Measurements from ENCODE around the gene MCOLN1.
"Not testable (repeated sequence)": the region's sequence is repeated elsewhere in the genome, so short reads cannot be mapped to it uniquely, and the experiment has no call there.

Gene MCOLN1

GRCh38 chr19:7544626-7545025, 22.2 kb downstream of the MCOLN1 start:
- DNase-seq, result no peak

- DNase-seq, result no peak
These were observed 22.9 kb downstream of the MCOLN1 start for GRCh38 chr19:7545300-7545699.

- no peak for DNase-seq
These were observed 23.5 kb downstream of the MCOLN1 start for GRCh38 chr19:7545904-7546303.

GRCh38 chr19:7547159-7547558, 24.7 kb downstream of the MCOLN1 start:
- DNase-seq, result no peak

GRCh38 chr19:7549429-7550148, 27.2 kb downstream of the MCOLN1 start:
- no peak for DNase-seq

- no peak for DNase-seq
These were observed 27.8 kb downstream of the MCOLN1 start for GRCh38 chr19:7550169-7550770.

- DNase-seq, result peak; percentile 17 to 22
These were observed 28.8 kb downstream of the MCOLN1 start for GRCh38 chr19:7550987-7551761.

- DNase-seq, result no peak
These were observed 30.4 kb downstream of the MCOLN1 start for GRCh38 chr19:7552781-7553180.

- DNase-seq, result no peak
These were observed 32.1 kb downstream of the MCOLN1 start for GRCh38 chr19:7554565-7554964.

GRCh38 chr19:7554990-7555864, 32.8 kb downstream of the MCOLN1 start:
- DNase-seq, result no peak

GRCh38 chr19:7556696-7557315, 34.4 kb downstream of the MCOLN1 start:
- DNase-seq, result no peak

GRCh38 chr19:7558667-7559066, 36.2 kb downstream of the MCOLN1 start:
- DNase-seq, result no peak

- no peak for DNase-seq
These were observed 36.7 kb downstream of the MCOLN1 start for GRCh38 chr19:7559102-7559501.

GRCh38 chr19:7560255-7560654, 37.8 kb downstream of the MCOLN1 start:
- DNase-seq, result no peak

GRCh38 chr19:7561325-7561724, 38.9 kb downstream of the MCOLN1 start:
- no peak for DNase-seq

- no peak for DNase-seq
These were observed 40.4 kb downstream of the MCOLN1 start for GRCh38 chr19:7562646-7563393.

- no peak for DNase-seq
These were observed 42.4 kb downstream of the MCOLN1 start for GRCh38 chr19:7564866-7565265.

GRCh38 chr19:7565332-7565731, 42.9 kb downstream of the MCOLN1 start:
- DNase-seq, result no peak

GRCh38 chr19:7570761-7571160, 48.3 kb downstream of the MCOLN1 start:
- DNase-seq, result no peak

GRCh38 chr19:7575434-7576040, 53.1 kb downstream of the MCOLN1 start:
- no peak for DNase-seq

- DNase-seq, result not testable (repeated sequence)
These were observed 55.0 kb downstream of the MCOLN1 start for GRCh38 chr19:7577422-7577821.

Measured in NCI-H2081 (cell line).